Activated naive CD8-positive, alpha-beta T cell treated with anti-CD3 and anti-CD28 coated beads, Interleukin-2, amount 50 U/mL, for 24 hours (primary cell): Measurements from ENCODE around the gene GYPC.
"Not testable (repeated sequence)": the region's sequence is repeated elsewhere in the genome, so short reads cannot be mapped to it uniquely, and the experiment has no call there.

Experiments used
- ATAC-seq: fragments of 150-1000 bp; cut with Tn5 transposase; one replicate; pipeline ENCODE4 v1.10.0; 2021
- DNase-seq: peaks from one replicate; pipeline ENCODE4 v3.0.0; 2021
- H3K27ac Mint-ChIP-seq: one replicate; pipeline ENCODE4 v1.8.0; 2021; ENCODE audit warnings: mild to moderate bottlenecking, mixed read lengths
- H3K27me3 Mint-ChIP-seq: one replicate; pipeline ENCODE4 v1.8.0; 2021; ENCODE audit warnings: mixed read lengths
- H3K36me3 Mint-ChIP-seq: one replicate; pipeline ENCODE4 v1.8.0; 2021; ENCODE audit warnings: low read depth, mixed read lengths
- H3K4me1 Mint-ChIP-seq: one replicate; pipeline ENCODE4 v1.8.0; 2021; ENCODE audit warnings: mixed read lengths
- H3K4me3 Mint-ChIP-seq: one replicate; pipeline ENCODE4 v1.8.0; 2021; ENCODE audit warnings: mild to moderate bottlenecking, moderate library complexity, mixed read lengths
- H3K9me3 Mint-ChIP-seq: one replicate; pipeline ENCODE4 v1.8.0; 2021; ENCODE audit warnings: mixed read lengths

GYPC gene

DNA sequence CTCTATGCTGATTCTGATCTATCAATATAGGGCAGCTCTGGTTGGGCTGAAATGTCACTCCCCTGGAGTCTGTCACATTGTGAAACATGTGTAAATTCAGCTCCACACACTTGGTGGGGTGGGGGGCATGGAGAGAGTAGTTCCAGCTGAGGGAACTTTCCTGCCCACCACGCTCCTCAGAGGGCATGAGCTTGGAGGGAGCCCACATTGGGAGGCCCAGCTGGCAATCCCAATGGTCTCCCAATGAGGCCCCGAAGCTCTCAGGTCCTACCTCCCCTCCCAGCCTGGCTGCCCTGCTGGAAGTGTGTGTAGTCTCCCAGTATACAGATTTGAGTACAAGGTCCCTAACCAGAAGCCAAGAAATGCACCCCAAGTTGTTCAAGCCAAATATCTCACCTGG lies 31.5 kb downstream of the GYPC start:
- H3K4me1 Mint-ChIP-seq, result peaks cover 36% of the 10 kb centered on the region
- peaks cover 75% of the 10 kb centered on the region for H3K36me3 Mint-ChIP-seq
- no peak for ATAC-seq
- no peak overlapping the region for H3K4me3 Mint-ChIP-seq
- no peaks in the 10 kb centered on the region for H3K27me3 Mint-ChIP-seq
- no peak for DNase-seq
- peak overlapping the region; percentile 16 for H3K27ac Mint-ChIP-seq
- H3K9me3 Mint-ChIP-seq, result peaks cover 8% of the 10 kb centered on the region

DNA sequence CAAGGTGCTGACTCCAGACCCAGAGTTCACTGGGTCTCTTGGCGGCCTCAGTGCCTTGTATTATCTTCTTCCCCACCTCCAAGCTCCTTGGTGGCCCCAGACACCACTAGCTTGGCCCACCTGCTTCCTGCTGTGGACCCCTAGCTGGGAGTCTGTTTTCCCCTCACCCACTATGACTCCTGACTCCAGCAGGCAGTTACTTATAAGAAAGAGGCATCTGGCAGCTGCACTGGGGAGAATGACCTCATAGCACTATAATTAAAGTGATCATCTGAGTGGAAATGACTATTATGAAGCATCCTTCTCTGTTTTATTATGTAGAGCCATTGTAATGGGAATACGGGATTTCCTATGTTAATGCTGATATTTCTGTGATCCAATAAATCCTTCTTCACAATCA lies 32.6 kb downstream of the GYPC start:
- H3K9me3 Mint-ChIP-seq, DNase-seq: not testable (repeated sequence)

GRCh38 chr2:126692241-126692640 lies 36.3 kb downstream of the GYPC start:
- H3K4me1 Mint-ChIP-seq, result peaks cover 18% of the 10 kb centered on the region
- ATAC-seq, H3K27ac Mint-ChIP-seq, H3K27me3 Mint-ChIP-seq, H3K9me3 Mint-ChIP-seq, DNase-seq, H3K4me3 Mint-ChIP-seq: not testable (repeated sequence)
- H3K36me3 Mint-ChIP-seq, result peaks cover 81% of the 10 kb centered on the region

More for the DNA sequence above, 32.6 kb downstream of the GYPC start:
- not testable (repeated sequence) for H3K4me3 Mint-ChIP-seq, H3K27ac Mint-ChIP-seq, H3K27me3 Mint-ChIP-seq, ATAC-seq
- peaks cover 31% of the 10 kb centered on the region for H3K4me1 Mint-ChIP-seq
- peaks cover 75% of the 10 kb centered on the region for H3K36me3 Mint-ChIP-seq

GRCh38 chr2:126692934-126693592 lies 37.1 kb downstream of the GYPC start:
- not testable (repeated sequence) for H3K4me3 Mint-ChIP-seq, DNase-seq, ATAC-seq, H3K27ac Mint-ChIP-seq, H3K27me3 Mint-ChIP-seq, H3K9me3 Mint-ChIP-seq
- H3K4me1 Mint-ChIP-seq, result peaks cover 18% of the 10 kb centered on the region
- H3K36me3 Mint-ChIP-seq, result peaks cover 80% of the 10 kb centered on the region

DNA sequence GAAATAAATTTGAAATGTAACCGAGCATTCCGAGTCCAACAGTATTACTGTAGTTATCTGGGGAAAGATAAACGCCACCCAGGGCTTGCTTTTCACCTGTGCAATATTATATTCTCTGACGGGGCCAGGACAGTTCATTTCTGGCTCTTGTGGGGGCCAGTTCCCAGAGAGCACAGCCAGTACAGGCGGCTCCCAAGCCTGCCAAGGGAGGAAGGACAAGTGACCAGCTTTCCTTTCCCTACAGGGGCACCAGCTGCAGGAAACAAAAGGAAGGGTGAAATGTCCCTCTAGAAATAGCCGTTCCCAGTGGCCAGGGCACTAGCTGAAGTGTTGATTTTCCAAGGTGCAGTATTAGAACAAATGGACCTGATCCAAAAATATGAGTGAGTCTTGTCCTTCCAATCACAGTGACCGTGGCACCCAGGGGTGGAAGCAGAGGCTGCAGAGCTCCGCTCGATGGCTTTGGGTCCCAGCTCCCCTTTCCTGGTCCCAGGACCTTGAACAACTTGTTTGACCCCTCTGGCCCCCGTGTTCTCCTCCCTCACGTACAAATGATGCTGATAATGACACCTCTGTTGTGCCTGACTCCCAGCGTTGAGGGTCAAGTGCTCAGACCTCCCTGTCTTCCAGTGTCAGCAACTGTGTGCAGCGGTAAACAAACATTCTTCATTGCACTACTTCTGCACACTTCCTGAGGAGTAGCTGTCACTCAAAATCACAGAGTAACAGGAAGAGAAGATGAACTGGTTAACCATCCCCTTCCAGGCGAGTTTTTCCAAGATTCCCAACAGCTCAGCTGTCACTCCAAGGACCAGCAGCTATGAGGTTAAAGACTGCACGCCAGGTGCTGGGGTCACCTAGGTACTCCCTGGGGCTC lies 40.9 kb downstream of the GYPC start:
- Mint-ChIP-seq H3K4me1 (peaks cover 8% of the 10 kb centered on the region), H3K9me3 (no peaks in the 10 kb centered on the region), H3K4me3 (no peak overlapping the region), H3K36me3 (peaks cover 54% of the 10 kb centered on the region), H3K27me3 (no peaks in the 10 kb centered on the region), H3K27ac (no peak overlapping the region)
- DNase-seq (no peak), ATAC-seq (no peak)

- H3K4me1 Mint-ChIP-seq, result peaks cover 8% of the 10 kb centered on the region
- peaks cover 39% of the 10 kb centered on the region for H3K36me3 Mint-ChIP-seq
- ATAC-seq, result no peak
- no peak for DNase-seq
- no peaks in the 10 kb centered on the region for H3K9me3 Mint-ChIP-seq
- H3K27ac Mint-ChIP-seq, result no peak overlapping the region
- H3K4me3 Mint-ChIP-seq, result no peak overlapping the region
- no peaks in the 10 kb centered on the region for H3K27me3 Mint-ChIP-seq
Observed at GRCh38 chr2:126698376-126698775, 42.4 kb downstream of the GYPC start.

DNA sequence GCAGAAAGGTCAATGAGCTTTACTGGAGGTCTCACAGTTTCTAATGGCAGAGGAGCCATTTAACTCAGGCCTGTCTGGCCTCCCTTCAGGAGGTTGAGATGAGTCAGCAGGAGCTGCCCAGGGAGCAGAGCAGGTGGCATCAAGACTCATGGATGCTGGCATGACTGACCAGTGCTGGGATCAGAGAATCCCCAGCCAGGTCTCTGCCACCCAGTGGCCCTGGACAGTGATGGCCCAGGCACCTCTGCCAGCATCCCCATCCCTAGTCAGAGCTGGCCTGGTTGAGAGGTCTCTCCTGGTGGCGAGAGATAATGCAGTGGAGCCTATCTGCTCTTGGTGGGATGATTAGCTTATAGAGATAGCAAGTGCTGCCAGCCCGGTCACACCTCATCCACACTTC lies 43.1 kb downstream of the GYPC start:
- Mint-ChIP-seq H3K36me3 (peaks cover 35% of the 10 kb centered on the region), H3K9me3 (no peaks in the 10 kb centered on the region), H3K4me3 (no peak overlapping the region), H3K4me1 (peaks cover 8% of the 10 kb centered on the region), H3K27me3 (no peaks in the 10 kb centered on the region), H3K27ac (no peak overlapping the region)
- DNase-seq (no peak), ATAC-seq (no peak)

DNA sequence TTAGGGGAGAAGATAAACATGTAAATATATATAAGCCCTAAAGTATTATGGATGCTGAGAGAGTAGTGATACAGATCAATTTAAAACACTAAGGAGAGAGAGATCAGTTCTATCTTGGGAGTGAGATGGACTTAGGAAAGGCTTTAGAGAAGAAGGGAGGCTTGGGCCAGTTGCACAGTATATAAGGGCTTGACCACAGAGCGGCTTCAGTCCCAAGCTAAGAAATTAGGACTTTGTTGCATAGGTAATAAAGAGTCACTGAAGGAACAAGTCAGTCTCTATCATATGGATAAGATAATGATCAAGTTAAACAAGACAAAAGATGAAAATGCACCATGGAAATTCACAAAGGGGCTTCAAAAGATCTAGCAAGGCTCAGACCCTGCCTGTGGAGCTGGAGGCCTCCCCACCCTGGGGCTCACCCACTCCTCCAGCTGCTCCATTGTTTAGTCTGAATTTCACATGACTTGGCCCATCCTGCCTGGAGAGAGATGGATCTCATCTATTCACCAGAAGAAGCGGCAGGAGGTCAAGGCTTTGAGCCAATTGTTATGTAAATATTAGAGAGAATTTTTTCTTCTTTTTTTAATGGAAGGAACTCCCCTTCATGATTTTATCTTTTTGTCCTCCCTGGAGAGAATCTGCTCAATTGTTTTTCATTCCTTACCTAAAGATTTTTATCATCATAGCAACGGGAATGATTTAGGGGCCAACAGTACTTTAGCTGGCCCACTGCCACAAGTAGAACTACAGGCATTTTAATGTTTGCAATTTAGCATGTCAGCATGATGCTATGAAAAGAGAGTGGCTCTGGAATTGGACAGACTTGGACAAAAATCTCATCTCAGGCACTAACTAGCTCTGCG lies 44.0 kb downstream of the GYPC start:
- Mint-ChIP-seq H3K4me1 (peaks cover 6% of the 10 kb centered on the region), H3K9me3 (no peaks in the 10 kb centered on the region), H3K27me3 (no peaks in the 10 kb centered on the region), H3K27ac (no peak overlapping the region), H3K36me3 (peaks cover 29% of the 10 kb centered on the region), H3K4me3 (no peak overlapping the region)
- DNase-seq (no peak), ATAC-seq (no peak)

GRCh38 chr2:126700677-126701076 lies 44.7 kb downstream of the GYPC start:
- no peaks in the 10 kb centered on the region for H3K27me3 Mint-ChIP-seq
- H3K4me3 Mint-ChIP-seq, result no peak overlapping the region
- no peak for DNase-seq
- peaks cover 24% of the 10 kb centered on the region for H3K36me3 Mint-ChIP-seq
- H3K27ac Mint-ChIP-seq, result no peak overlapping the region
- peaks cover 6% of the 10 kb centered on the region for H3K4me1 Mint-ChIP-seq
- H3K9me3 Mint-ChIP-seq, result no peaks in the 10 kb centered on the region
- no peak for ATAC-seq

DNA sequence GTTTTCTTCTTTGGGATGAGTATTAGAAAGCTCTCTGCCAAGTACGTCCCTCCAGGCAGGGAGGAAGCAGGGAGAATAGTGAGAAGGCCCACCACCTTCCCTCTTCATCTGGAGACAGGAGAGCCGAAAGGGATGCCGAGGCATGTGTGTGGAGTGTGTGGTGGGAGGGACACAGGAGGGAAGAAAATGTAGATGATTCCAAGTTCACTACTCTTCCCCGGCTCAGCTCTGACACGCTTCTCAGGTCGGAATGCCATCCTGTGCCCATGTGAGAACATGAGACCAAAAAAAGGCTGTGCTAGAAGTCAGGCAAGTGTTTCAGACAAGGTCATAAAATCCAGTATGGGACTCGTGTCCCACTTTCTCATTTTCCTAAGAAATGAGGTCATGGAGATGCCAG lies 47.4 kb downstream of the GYPC start:
- Mint-ChIP-seq H3K4me3 (no peak overlapping the region), H3K36me3 (peaks cover 6% of the 10 kb centered on the region), H3K9me3 (no peaks in the 10 kb centered on the region), H3K27ac (no peak overlapping the region), H3K27me3 (no peaks in the 10 kb centered on the region), H3K4me1 (peaks cover 4% of the 10 kb centered on the region)
- ATAC-seq (no peak), DNase-seq (no peak)

GRCh38 chr2:126704434-126705160 lies 48.6 kb downstream of the GYPC start:
- Mint-ChIP-seq H3K4me3 (no peak overlapping the region), H3K27me3 (no peaks in the 10 kb centered on the region)
- ATAC-seq, result no peak

GRCh38 chr2:126707191-126707590 lies 51.2 kb downstream of the GYPC start:
- Mint-ChIP-seq H3K9me3 (peaks cover 4% of the 10 kb centered on the region), H3K4me3 (no peak overlapping the region), H3K27me3 (no peaks in the 10 kb centered on the region), H3K27ac (no peak overlapping the region), H3K4me1 (no peaks in the 10 kb centered on the region), H3K36me3 (no peaks in the 10 kb centered on the region)
- DNase-seq (no peak), ATAC-seq (no peak)

More at GRCh38 chr2:126704434-126705160, 48.6 kb downstream of the GYPC start:
- Mint-ChIP-seq H3K36me3 (peaks cover 1% of the 10 kb centered on the region), H3K9me3 (no peaks in the 10 kb centered on the region), H3K4me1 (peaks cover 4% of the 10 kb centered on the region), H3K27ac (no peak overlapping the region)
- no peak for DNase-seq

GRCh38 chr2:126707941-126708340 lies 52.0 kb downstream of the GYPC start:
- Mint-ChIP-seq H3K9me3 (peaks cover 4% of the 10 kb centered on the region), H3K4me1 (no peaks in the 10 kb centered on the region), H3K27ac (no peak overlapping the region), H3K27me3 (no peaks in the 10 kb centered on the region), H3K36me3 (no peaks in the 10 kb centered on the region), H3K4me3 (no peak overlapping the region)
- DNase-seq (no peak), ATAC-seq (no peak)
